Liver (tissue), 9 donors: ENCODE results near the gene CARD11. TPM values are rescaled to one million over a fixed set of nuclear protein-coding genes. Genes with fewer than 3 reads are reported as not detected.

Source experiments
- DNase-seq: peaks from one replicate; pipeline ENCODE4 v3.0.0-alpha.2; 2017; ENCODE audit warnings: low spot score
- H3K27ac ChIP-seq, 2 donors: one replicate each; pipeline ENCODE4 v1.7.0; 2013; ENCODE audit warnings: inconsistent platforms in 2 of 2, low read length in 2 of 2, control low read depth in 1 of 2, low read depth in 1 of 2, mild to moderate bottlenecking in 1 of 2
- H3K27me3 ChIP-seq, 4 donors: one replicate each; pipeline versions ENCODE4 v1.6.1 to v1.7.0; 2013; ENCODE audit warnings: low read length in 3 of 4, inconsistent platforms in 1 of 4, mild to moderate bottlenecking in 1 of 4, moderate library complexity in 1 of 4; ENCODE audit not compliant: control insufficient read depth in 4 of 4, insufficient read depth in 4 of 4
- H3K36me3 ChIP-seq, 4 donors: one replicate each; pipeline versions ENCODE4 v1.6.1 to v1.7.0; 2013; ENCODE audit warnings: low read length in 3 of 4, mild to moderate bottlenecking in 3 of 4, low read depth in 1 of 4, moderate library complexity in 1 of 4; ENCODE audit not compliant: control insufficient read depth in 4 of 4, insufficient read depth in 3 of 4
- H3K4me1 ChIP-seq, 4 donors: one replicate each; pipeline versions ENCODE4 v1.6.1 to v1.7.0; 2013; ENCODE audit warnings: low read length in 3 of 4, mild to moderate bottlenecking in 3 of 4, moderate library complexity in 1 of 4; ENCODE audit not compliant: control insufficient read depth in 4 of 4, insufficient read depth in 4 of 4
- H3K4me3 ChIP-seq, 3 donors: one replicate each; pipeline versions ENCODE4 v1.6.1 to v1.7.0; 2013; ENCODE audit warnings: low read length in 3 of 3, control low read depth in 1 of 3, low read depth in 1 of 3, mild to moderate bottlenecking in 1 of 3
- H3K9ac ChIP-seq, 2 donors: one replicate each; pipeline ENCODE4 v1.7.0; 2013; ENCODE audit warnings: low read length in 2 of 2, mild to moderate bottlenecking in 2 of 2, moderate library complexity in 2 of 2, control low read depth in 1 of 2, low read depth in 1 of 2
- H3K9me3 ChIP-seq, 4 donors: one replicate each; pipeline versions ENCODE4 v1.6.1 to v1.7.0; 2013; ENCODE audit warnings: low read length in 3 of 4; ENCODE audit not compliant: control insufficient read depth in 4 of 4
- EGR1 ChIP-seq, 2 donors: IDR thresholded peaks; 2 replicates each; pipeline ENCODE4 v1.6.1; 2016 to 2018; ENCODE audit warnings: antibody characterized with exemption in 2 of 2, low read depth in 2 of 2
- FOXA1 ChIP-seq: IDR thresholded peaks from 2 replicates; pipeline ENCODE4 v1.6.1; 2016; ENCODE audit warnings: antibody characterized with exemption
- FOXA2 ChIP-seq: IDR thresholded peaks from 2 replicates; pipeline ENCODE4 v1.6.1; 2016; ENCODE audit warnings: antibody characterized with exemption
- GABPA ChIP-seq, 2 donors: IDR thresholded peaks in 1 of 2; conservative IDR thresholded peaks in 1 of 2; 2 replicates each; pipeline ENCODE4 v1.6.1; 2016; ENCODE audit warnings: antibody characterized with exemption in 2 of 2, mild to moderate bottlenecking in 1 of 2, moderate library complexity in 1 of 2
- HNF4A ChIP-seq, 2 donors: conservative IDR thresholded peaks; 2 replicates each; pipeline ENCODE4 v1.6.1; 2016; ENCODE audit warnings: antibody characterized with exemption in 2 of 2, mild to moderate bottlenecking in 2 of 2
- HNF4G ChIP-seq: IDR thresholded peaks from 2 replicates; pipeline ENCODE4 v1.6.1; 2016; ENCODE audit warnings: antibody characterized with exemption
- JUND ChIP-seq, 2 donors: IDR thresholded peaks; 2 replicates each; pipeline ENCODE4 v1.6.1; 2016; ENCODE audit warnings: antibody characterized with exemption in 2 of 2
- NR2F2 ChIP-seq: IDR thresholded peaks from 2 replicates; pipeline ENCODE4 v1.6.1; 2016; ENCODE audit warnings: antibody characterized with exemption
- RXRA ChIP-seq, 2 donors: IDR thresholded peaks; 2 replicates each; pipeline ENCODE4 v1.6.1; 2017 to 2018; ENCODE audit warnings: antibody characterized with exemption in 2 of 2, mild to moderate bottlenecking in 1 of 2
- TAF1 ChIP-seq: conservative IDR thresholded peaks from 2 replicates; pipeline ENCODE4 v1.6.1; 2016; ENCODE audit warnings: antibody characterized with exemption, mild to moderate bottlenecking
- YY1 ChIP-seq: IDR thresholded peaks from 2 replicates; pipeline ENCODE4 v1.6.1; 2016; ENCODE audit warnings: antibody characterized with exemption, mild to moderate bottlenecking
- WGBS: extraction: QIAGEN DNeasy Blood & Tissue Kit; methylation state at CpG from one replicate; pipeline ENCODE4 v1.1.7; 2013; 5-methylcytosine and 5-hydroxymethylcytosine counted together
- polyA plus RNA-seq, 2 donors: library from polyadenylated mRNA; stranded (reverse) in 1 of 2; unstranded in 1 of 2; fragments of 200-250 nt in 1 of 2; fragments of >200 nt in 1 of 2; fragmentation: Nextera tagmentation in 1 of 2; extraction: Ambion mirVana in 1 of 2; gene quantifications; one replicate each; pipeline versions ENCODE4 v1.2.1 to v1.2.3, GENCODE V29; 2013 to 2015
- total RNA-seq, 2 donors: library from RNA; depleted of rRNA; stranded (reverse); fragments of >200 nt; gene quantifications; one replicate each; pipeline ENCODE4 v1.2.3, GENCODE V29; 2014
- TF ChIP-seq, protein P1 (sequence below): IDR thresholded peaks from 2 replicates; pipeline ENCODE4 v1.6.1; 2016; ENCODE audit warnings: antibody characterized with exemption
- TF ChIP-seq, protein P2 (sequence below): fragments of 150-350 bp; IDR thresholded peaks from 2 replicates; pipeline ENCODE4 v1.5.1; 2017; ENCODE audit warnings: improper control_type of control experiment, low read depth, low read length; ENCODE audit not compliant: missing input control
- TF ChIP-seq, protein P3 (sequence below): IDR thresholded peaks from 2 replicates; pipeline ENCODE4 v1.6.1; 2016; ENCODE audit warnings: antibody characterized with exemption
- TF ChIP-seq, protein P4 (sequence below): IDR thresholded peaks from 2 replicates; pipeline ENCODE4 v1.6.1; 2016; ENCODE audit warnings: antibody characterized with exemption
- TF ChIP-seq, protein P5 (sequence below): IDR thresholded peaks from 2 replicates; pipeline ENCODE4 v1.6.1; 2016; ENCODE audit warnings: antibody characterized with exemption, mild to moderate bottlenecking
- donor health status: healthy.
- donor health status: healthy.
- donor health status: healthy.
- donor health status: healthy.
- donor health status: healthy.

CARD11 gene
- total and polyA plus RNA-seq, 4 donors, result 0.42 to 1.3 (median 0.83) TPM

DNA sequence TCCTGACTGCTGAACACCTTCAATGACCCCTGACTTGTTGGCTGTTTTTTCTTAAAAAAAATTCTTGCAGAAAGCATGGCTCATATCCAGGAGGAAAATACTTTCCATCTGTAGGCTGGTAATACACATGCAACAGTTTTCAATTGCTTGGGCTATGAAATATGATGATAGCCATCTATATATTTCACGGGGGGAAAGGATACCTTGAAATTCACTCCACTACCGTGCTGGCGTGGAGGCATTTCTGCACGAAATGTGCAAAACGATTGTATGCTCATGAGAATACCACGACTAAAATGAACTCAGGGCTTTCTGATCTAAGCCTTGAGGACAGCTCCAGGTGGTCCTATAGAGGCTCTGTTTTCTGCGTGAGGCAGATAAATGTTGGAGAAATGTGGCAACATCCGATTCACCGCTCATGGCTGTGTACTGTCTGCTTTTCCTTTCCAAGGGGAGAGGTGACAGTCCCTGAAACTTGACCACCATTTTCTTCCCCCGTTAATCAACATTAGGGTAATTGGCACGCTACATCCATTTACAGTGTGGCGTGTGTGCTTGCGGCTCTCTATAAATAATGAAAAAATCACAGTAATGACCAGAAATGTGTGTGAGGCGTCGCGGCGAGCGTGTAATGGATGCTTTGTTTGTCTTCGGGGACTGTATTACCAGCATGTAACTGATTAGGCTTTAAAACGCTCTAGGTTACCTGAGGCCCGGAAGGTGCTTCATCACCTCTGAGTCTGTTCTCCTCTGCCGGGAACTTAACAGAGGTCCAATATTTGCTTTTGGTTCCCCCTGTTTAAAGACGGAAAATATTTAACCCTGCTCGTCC is 12.8 kb upstream of the CARD11 start:
- Histone ChIP-seq H3K27me3 (no peaks in the 10 kb centered on the region), H3K9me3 (peaks cover 0 to 7% (median 3%) of the 10 kb centered on the region in 4 donors), H3K27ac (no peak overlapping the region), H3K36me3 (no peaks in the 10 kb centered on the region), H3K4me3 (no peak overlapping the region), H3K9ac (no peak overlapping the region), H3K4me1 (no peaks in the 10 kb centered on the region)
- TF ChIP-seq FOXA2 (no peak), NR2F2 (no peak), YY1 (no peak), GABPA (IDR thresholded peaks at IDR 0.05 in 1 of 2, conservative IDR thresholded peaks at IDR 0.05 in 1 of 2) (no peak), EGR1 (IDR thresholded peaks at IDR 0.05; ENCODE audit: low read depth in 2 of 2) (no peak), HNF4G (no peak), TAF1 (no peak), HNF4A (conservative IDR thresholded peaks at IDR 0.05) (no peak)
- TF ChIP-seq, protein P1, sequence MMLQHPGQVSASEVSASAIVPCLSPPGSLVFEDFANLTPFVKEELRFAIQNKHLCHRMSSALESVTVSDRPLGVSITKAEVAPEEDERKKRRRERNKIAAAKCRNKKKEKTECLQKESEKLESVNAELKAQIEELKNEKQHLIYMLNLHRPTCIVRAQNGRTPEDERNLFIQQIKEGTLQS, result no peak
- TF ChIP-seq, protein P2, sequence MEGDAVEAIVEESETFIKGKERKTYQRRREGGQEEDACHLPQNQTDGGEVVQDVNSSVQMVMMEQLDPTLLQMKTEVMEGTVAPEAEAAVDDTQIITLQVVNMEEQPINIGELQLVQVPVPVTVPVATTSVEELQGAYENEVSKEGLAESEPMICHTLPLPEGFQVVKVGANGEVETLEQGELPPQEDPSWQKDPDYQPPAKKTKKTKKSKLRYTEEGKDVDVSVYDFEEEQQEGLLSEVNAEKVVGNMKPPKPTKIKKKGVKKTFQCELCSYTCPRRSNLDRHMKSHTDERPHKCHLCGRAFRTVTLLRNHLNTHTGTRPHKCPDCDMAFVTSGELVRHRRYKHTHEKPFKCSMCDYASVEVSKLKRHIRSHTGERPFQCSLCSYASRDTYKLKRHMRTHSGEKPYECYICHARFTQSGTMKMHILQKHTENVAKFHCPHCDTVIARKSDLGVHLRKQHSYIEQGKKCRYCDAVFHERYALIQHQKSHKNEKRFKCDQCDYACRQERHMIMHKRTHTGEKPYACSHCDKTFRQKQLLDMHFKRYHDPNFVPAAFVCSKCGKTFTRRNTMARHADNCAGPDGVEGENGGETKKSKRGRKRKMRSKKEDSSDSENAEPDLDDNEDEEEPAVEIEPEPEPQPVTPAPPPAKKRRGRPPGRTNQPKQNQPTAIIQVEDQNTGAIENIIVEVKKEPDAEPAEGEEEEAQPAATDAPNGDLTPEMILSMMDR, result no peak
- TF ChIP-seq, protein P3, sequence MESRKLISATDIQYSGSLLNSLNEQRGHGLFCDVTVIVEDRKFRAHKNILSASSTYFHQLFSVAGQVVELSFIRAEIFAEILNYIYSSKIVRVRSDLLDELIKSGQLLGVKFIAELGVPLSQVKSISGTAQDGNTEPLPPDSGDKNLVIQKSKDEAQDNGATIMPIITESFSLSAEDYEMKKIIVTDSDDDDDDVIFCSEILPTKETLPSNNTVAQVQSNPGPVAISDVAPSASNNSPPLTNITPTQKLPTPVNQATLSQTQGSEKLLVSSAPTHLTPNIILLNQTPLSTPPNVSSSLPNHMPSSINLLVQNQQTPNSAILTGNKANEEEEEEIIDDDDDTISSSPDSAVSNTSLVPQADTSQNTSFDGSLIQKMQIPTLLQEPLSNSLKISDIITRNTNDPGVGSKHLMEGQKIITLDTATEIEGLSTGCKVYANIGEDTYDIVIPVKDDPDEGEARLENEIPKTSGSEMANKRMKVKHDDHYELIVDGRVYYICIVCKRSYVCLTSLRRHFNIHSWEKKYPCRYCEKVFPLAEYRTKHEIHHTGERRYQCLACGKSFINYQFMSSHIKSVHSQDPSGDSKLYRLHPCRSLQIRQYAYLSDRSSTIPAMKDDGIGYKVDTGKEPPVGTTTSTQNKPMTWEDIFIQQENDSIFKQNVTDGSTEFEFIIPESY, result no peak
- 57% methylated on average over 24 of the region's 24 CpGs for WGBS
- DNase-seq, result no peak

DNA sequence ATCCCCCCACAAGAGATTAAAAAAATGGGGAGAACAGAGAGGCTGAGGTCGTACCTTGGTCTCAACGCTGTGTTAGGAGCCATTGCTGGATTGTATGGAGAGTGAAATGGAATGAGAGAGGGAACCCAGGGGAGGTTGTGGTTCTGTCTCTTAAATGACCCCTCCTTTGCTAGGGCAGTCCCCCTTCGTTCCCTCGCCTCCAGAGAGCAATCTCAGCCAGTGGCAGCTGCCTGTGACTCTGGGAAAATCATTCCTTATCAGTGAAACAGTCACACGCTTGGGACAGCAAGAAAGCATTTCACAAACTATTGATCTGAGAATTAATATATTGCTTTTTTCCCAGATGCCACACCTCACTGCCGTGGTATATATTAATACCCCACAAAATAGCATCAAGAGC is 12.0 kb upstream of the CARD11 start:
- Histone ChIP-seq H3K4me3 (no peak overlapping the region), H3K27ac (no peak overlapping the region), H3K9me3 (peaks cover 0 to 7% (median 2%) of the 10 kb centered on the region in 4 donors), H3K36me3 (no peaks in the 10 kb centered on the region), H3K4me1 (no peaks in the 10 kb centered on the region), H3K9ac (no peak overlapping the region), H3K27me3 (no peaks in the 10 kb centered on the region)
- DNase-seq, result no peak
- TF ChIP-seq NR2F2, result no peak
- TF ChIP-seq YY1, result no peak
- TF ChIP-seq JUND (IDR thresholded peaks at IDR 0.05), result no peak
- no peak for TF ChIP-seq RXRA (IDR thresholded peaks at IDR 0.05)
- TF ChIP-seq, protein P4, sequence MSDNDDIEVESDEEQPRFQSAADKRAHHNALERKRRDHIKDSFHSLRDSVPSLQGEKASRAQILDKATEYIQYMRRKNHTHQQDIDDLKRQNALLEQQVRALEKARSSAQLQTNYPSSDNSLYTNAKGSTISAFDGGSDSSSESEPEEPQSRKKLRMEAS, result no peak
- no peak for TF ChIP-seq EGR1 (IDR thresholded peaks at IDR 0.05; ENCODE audit: low read depth in 2 of 2)
- no peak for TF ChIP-seq HNF4G
- TF ChIP-seq, protein P1, result no peak
- no peak for TF ChIP-seq FOXA1
- TF ChIP-seq HNF4A (conservative IDR thresholded peaks at IDR 0.05), result no peak
- no peak for TF ChIP-seq GABPA (IDR thresholded peaks at IDR 0.05 in 1 of 2, conservative IDR thresholded peaks at IDR 0.05 in 1 of 2)
- TF ChIP-seq, protein P2, result no peak
- no peak for TF ChIP-seq TAF1
- TF ChIP-seq, protein P3, result no peak
- TF ChIP-seq, protein P5, sequence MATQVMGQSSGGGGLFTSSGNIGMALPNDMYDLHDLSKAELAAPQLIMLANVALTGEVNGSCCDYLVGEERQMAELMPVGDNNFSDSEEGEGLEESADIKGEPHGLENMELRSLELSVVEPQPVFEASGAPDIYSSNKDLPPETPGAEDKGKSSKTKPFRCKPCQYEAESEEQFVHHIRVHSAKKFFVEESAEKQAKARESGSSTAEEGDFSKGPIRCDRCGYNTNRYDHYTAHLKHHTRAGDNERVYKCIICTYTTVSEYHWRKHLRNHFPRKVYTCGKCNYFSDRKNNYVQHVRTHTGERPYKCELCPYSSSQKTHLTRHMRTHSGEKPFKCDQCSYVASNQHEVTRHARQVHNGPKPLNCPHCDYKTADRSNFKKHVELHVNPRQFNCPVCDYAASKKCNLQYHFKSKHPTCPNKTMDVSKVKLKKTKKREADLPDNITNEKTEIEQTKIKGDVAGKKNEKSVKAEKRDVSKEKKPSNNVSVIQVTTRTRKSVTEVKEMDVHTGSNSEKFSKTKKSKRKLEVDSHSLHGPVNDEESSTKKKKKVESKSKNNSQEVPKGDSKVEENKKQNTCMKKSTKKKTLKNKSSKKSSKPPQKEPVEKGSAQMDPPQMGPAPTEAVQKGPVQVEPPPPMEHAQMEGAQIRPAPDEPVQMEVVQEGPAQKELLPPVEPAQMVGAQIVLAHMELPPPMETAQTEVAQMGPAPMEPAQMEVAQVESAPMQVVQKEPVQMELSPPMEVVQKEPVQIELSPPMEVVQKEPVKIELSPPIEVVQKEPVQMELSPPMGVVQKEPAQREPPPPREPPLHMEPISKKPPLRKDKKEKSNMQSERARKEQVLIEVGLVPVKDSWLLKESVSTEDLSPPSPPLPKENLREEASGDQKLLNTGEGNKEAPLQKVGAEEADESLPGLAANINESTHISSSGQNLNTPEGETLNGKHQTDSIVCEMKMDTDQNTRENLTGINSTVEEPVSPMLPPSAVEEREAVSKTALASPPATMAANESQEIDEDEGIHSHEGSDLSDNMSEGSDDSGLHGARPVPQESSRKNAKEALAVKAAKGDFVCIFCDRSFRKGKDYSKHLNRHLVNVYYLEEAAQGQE, result no peak
- TF ChIP-seq FOXA2, result no peak
- 47% methylated on average over 6 of the region's 6 CpGs for WGBS
